ENCODE data around the gene MMAB.

MMAB gene

GRCh38 chr12:109583733-109584132, 10.4 kb upstream of the MMAB start:
- no peak for DNase-seq (ENCODE audit: low read depth)

GRCh38 chr12:109582636-109583035, 9.3 kb upstream of the MMAB start:
- no peak for DNase-seq (ENCODE audit: low read depth)

GRCh38 chr12:109581856-109582255, 8.6 kb upstream of the MMAB start:
- no peak for DNase-seq (ENCODE audit: low read depth)

GRCh38 chr12:109581334-109581691, 8.0 kb upstream of the MMAB start:
- DNase-seq (ENCODE audit: low read depth) = no peak

GRCh38 chr12:109580684-109581333, 7.5 kb upstream of the MMAB start:
- no peak for DNase-seq (ENCODE audit: low read depth)

- no peak for DNase-seq (ENCODE audit: low read depth)
Observed at GRCh38 chr12:109580272-109580671, 7.0 kb upstream of the MMAB start.

- no peak for DNase-seq (ENCODE audit: low read depth)
Observed at GRCh38 chr12:109579639-109580038, 6.3 kb upstream of the MMAB start.

GRCh38 chr12:109578330-109578927, 5.1 kb upstream of the MMAB start:
- DNase-seq (ENCODE audit: low read depth) = no peak

- no peak for DNase-seq (ENCODE audit: low read depth)
Observed at GRCh38 chr12:109577311-109577710, 4.0 kb upstream of the MMAB start.

GRCh38 chr12:109575683-109576082, 2.4 kb upstream of the MMAB start:
- DNase-seq (ENCODE audit: low read depth) = no peak

- DNase-seq (ENCODE audit: low read depth) = no peak
Observed at GRCh38 chr12:109573914-109574244, 575 bp upstream of the MMAB start.

- DNase-seq (ENCODE audit: low read depth) = no peak
Observed at GRCh38 chr12:109572506-109572845, 828 bp downstream of the MMAB start.

- no peak for DNase-seq (ENCODE audit: low read depth)
Observed at GRCh38 chr12:109571773-109572505, 1.4 kb downstream of the MMAB start.

GRCh38 chr12:109568486-109568885, 4.8 kb downstream of the MMAB start:
- DNase-seq (ENCODE audit: low read depth) = no peak

- DNase-seq (ENCODE audit: low read depth) = no peak
Observed at GRCh38 chr12:109567967-109568366, 5.3 kb downstream of the MMAB start.

- DNase-seq (ENCODE audit: low read depth) = no peak
Observed at GRCh38 chr12:109567296-109567695, 6.0 kb downstream of the MMAB start.

- DNase-seq (ENCODE audit: low read depth) = no peak
Observed at GRCh38 chr12:109566424-109566823, 6.9 kb downstream of the MMAB start.

GRCh38 chr12:109563291-109564284, 9.7 kb downstream of the MMAB start:
- DNase-seq (ENCODE audit: low read depth) = no peak

GRCh38 chr12:109562871-109563270, 10.4 kb downstream of the MMAB start:
- no peak for DNase-seq (ENCODE audit: low read depth)

GRCh38 chr12:109561711-109562030, 11.6 kb downstream of the MMAB start:
- no peak for DNase-seq (ENCODE audit: low read depth)

- DNase-seq (ENCODE audit: low read depth) = no peak
Observed at GRCh38 chr12:109560867-109561710, 12.2 kb downstream of the MMAB start.

- no peak for DNase-seq (ENCODE audit: low read depth)
Observed at GRCh38 chr12:109559601-109560000, 13.7 kb downstream of the MMAB start.
